Activated CD4-positive, alpha-beta T cell treated with anti-CD3 and anti-CD28 coated beads, Interleukin-2, amount 50 U/mL, for 16 hours (primary cell): ENCODE measurements around the gene MOBP.
"Not testable (repeated sequence)": the region's sequence is repeated elsewhere in the genome, so short reads cannot be mapped to it uniquely, and the experiment has no call there.

ENCODE experiments used
- DNase-seq: peaks from one replicate; pipeline ENCODE4 v3.0.0-alpha.2; 2020

The MOBP gene

DNA sequence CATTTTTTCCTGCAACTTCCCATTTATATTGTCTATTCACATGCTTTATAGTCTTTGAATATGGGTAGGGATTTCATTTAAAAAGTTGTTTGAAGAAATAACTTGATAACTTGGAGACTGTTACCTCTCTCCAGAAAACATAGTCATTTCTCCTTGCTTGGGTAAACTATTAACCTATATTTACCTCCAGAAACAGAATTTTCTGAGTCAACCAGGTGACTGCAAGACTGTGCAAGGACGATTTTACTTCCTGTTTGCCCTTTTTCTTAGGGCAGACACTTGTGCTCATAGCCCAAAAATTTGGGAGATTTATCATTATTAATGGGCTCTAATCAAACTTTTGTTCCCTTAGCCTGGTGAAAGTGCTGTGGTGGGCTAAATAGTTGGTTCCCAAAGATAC lies 14.3 kb upstream of the MOBP start:
- DNase-seq, result no peak

DNA sequence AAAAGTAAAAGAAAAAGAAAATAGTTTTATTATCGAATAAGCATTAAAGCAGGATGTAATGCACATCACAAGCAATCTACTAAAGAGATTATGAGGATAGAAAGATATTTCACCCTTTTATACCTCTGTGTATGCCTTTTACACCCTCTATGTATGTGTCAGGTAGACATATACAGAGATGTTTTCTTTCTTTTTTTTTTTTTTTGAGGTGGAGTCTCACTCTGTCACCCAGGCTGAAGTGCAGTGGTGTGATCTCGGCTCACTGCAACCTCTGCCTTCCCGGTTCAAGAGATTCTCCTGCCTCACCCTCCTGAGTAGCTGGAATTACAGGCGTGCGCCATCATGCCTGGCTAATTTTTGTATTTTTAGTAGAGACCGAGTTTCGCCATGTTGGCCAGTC lies 13.6 kb upstream of the MOBP start:
- DNase-seq, result not testable (repeated sequence)

DNA sequence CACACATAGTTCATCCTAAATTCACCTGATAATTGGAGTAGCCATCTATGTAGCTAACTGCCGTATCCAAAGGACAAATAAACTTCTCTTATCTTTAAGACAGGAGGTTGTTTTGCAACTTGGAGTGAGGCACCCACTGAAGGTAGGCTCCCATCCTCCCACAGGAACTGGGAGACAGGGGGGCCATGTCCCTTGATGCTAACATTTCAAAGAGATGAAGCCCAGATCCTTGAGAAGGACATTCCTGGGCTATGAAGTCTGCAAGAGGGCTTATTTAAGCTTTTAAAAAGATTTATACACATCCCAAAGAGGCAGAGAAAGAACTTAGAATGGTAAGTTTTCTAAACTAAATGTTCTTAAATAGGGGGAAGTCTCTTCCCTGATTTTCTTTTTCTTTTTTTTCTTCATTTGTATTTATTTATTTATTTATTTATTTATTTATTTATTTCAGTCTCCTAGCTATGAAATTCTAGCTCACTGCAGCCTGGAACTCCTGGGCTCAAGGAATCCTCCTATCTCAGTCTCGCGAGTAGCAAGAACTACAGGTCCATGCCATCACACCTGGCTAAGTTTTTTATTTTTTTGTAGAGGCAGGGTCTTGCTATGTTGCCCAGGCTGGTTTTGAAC lies 12.8 kb upstream of the MOBP start:
- DNase-seq, result no peak

DNA sequence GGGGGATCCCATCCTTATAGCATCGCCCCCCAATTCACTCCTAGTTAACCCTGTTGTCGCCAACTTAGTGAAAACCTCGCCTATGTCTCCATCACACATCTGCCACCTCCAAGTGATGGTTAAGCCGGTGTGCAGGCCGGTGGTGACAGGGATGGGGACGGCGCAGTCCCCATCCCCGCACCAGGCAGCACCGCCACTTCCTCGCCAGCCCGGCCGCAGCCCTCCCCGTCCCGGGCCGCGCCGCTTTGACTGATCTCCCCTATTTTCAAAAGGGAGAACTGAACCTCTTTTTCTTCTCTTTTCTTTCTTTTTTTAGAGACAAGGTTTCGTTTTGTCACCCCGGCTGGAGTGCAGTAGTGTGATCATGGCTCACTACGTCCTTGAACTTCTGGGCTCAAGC lies 11.3 kb upstream of the MOBP start:
- no peak for DNase-seq

DNA sequence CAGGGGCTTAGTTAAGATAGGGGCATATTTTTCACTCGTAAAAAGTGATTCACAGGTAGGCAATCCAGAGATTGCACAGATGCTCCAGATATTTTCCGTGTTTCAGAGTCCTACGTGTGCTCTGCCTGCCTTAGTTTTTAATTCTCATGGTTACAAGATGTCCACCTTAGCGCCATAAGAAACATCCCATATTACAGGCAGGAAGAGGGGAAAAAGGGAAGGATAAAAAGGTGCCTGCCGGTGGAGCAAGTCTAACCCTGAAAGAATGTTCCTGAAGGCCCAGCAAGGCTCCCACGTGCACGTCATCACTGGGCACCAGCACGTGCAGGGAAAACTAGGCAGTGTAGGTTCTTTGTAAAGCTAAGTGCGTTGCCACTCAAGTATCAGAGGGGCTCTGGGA lies 10.1 kb upstream of the MOBP start:
- DNase-seq, result no peak

DNA sequence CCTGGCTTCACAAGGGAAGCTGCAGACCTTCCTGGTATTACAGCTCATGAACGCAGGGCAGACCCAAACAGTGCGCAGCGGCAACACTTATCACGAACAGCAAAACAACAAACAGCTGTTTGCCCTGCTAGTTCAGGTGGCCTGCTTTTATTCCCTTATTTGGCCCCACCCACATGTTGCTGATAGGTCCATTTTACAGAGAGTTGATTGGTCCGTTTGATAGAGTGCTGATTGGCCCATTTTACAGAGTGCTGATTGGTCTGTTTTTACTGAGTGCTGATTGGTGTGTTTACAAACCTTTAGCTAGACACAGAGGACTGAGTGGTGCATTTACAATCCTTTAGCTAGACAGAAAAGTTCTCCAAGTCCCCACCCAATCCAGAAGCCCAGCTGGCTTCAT lies 8.9 kb upstream of the MOBP start:
- not testable (repeated sequence) for DNase-seq

DNA sequence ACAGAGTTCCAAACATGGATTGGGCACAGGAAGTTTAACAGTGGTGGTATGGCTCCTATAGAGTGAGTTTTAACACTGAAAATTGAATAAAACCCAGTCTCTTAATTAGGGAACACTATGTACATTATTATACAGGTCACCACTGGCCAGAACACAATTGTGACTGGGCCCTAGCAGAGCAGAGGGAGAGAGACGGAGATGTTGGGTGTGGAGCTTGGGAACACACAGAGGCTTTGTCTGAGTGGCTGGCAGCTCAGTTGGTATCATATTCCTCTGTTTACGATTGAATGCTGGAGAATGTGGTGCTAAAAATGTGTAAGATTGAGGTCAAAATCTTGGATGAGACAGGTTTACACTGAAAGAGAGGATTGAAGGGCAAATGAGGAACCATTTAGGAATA lies 6.8 kb upstream of the MOBP start:
- no peak for DNase-seq

DNA sequence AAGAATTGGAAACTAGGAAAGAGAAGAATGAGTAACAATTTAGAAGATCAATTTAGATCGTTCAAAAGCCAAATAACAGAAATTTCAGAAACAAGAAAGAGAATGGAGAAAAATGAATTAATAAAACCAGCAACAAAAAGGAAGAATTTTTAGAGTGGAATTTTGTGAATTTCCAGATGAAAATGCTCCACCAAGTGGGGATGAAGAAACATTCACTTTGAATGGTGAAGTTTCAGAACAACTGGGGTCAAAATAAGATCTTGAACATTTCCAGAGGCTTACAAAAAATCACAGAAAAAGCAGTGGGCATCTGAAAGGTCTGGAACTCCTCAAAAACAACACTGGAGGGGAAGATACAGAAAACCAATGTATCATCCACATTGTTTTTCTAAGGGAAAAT lies 4.2 kb upstream of the MOBP start:
- DNase-seq, result no peak

DNA sequence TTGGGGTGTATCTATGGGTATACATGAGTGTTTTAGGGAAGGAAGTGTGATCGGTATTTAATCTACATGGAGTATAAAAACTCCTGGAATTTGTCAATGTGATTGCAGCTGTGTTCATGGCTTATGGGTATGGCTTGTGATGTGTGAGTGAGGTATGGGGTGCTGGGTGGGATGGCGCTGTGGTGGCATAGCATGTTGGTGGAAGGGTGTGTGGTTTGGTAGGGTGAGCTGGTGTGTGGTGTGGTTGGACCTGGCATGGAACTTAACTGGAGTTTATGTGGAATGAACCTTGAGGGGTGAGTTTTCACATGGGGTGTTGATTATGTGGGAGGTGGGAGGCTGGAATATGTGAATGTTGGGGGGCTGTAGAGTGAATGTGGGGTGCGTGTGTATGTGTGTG lies 492 bp upstream of the MOBP start:
- DNase-seq, result no peak

DNA sequence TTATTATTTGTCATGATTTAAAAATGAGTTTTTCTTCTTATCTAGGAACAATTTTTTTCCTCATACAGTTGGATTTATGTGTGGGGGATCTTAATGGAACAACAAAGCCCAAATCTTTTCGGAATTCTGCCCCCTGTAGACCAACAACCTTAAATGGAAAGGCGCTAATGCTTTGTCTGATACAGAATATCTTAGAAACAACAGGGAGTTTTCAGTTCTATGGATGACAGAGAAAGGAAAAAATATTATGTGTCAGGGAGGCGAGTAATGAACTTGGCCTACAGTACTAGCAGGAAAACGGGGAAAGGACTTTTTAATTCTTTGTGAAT lies 592 bp downstream of the MOBP start:
- no peak for DNase-seq

DNA sequence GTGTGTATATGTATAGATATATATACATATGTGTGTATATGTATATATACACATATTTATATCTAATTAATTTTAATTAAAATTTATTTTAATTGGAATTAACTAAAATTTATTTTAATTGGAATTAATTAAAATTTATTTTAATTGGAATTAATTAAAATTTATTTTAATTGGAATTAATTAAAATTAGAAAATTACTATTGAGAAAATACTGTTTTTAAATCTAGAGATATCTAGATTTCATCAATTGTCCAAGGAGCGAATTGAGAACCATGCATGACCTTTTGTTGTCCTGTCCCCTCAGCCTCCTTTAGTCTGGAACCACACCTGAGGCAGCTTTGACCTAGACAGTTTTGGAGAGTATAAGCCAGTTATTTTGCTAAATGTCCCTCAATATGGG lies 1.8 kb downstream of the MOBP start:
- DNase-seq, result no peak

DNA sequence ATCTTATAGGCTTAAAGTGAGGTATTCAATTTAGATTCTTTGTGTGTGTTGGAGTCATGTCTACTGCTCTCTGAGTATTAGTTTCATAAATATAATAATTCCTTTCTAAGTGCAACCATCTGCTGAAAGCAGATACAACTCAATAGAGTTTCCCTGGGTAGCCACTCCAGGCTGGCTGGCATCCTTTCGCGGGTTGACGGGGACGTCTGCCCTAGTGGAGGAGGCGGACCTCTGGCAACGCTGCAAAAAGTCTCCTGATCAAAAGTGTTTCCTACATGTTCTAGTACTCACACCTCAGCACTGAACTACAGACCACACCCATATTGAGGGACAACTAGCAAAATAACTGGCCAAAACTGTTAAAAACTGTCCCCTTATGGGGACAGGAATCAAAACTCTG lies 2.5 kb downstream of the MOBP start:
- no peak for DNase-seq

DNA sequence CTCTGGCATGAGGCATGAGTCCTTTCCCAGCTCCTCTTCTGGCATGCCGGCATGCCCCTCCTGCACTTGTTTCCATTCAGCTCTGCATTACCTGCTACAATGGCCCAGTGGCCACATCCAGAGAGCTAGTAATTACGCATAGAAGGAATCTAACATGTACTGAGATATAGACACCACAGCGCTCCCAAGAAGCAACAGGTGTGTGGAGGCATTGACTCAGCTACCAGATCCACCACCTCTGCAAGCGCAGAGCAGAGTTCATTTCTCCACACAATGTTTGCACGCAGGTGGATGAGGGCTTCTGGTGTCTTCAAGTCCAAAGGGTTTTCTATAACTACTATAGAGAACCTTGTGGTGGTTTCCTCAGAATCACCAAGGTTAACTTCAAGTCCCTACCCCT lies 4.2 kb downstream of the MOBP start:
- no peak for DNase-seq

DNA sequence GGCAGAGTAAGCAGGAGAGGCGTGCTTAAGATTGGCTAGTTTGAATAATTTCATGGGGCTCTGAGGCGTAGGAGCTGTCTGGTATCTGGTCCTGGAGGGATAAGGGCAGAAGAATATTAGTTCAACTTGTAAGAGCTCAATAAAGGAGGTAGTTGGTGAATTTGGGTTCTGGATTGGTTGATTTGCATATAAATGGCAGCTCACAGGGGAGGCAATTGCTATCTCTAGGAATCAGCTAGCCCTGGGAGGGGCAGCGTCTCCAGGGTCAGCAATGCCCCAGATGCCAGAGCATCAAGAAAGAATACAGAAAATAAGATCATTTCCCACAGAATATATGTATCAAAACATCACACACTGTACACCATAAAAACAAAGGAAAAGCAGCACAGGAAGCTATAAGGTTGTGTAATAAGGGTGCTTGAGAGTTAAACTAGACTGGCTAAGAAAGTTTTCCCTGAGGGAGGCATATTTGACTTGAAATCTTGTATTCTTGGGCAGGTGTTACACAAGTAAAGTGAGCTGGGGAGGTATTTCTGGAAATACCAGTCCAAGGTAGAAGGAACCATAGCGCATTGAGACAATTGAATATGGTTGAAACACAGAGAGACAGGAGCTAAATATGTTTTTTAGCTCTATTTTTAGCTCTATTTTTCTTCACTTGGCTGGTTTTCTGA lies 6.1 kb downstream of the MOBP start:
- no peak for DNase-seq

DNA sequence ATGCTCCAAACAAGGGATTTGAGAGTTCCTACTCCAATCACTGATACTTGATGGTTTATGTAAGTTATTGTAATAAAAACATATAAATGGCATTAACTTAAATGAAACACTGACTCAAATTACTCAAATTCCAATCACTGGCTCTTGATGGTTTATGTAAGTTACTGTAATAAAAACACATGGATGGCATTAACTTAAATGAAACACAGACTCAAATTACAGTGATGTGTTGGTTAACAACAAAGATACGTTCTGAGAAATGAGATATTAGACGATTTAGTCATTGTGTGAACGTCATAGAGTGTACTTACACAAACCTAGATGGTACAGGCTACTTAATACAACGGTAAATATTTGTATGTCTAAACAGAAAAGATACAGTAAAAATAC lies 6.6 kb downstream of the MOBP start:
- no peak for DNase-seq

DNA sequence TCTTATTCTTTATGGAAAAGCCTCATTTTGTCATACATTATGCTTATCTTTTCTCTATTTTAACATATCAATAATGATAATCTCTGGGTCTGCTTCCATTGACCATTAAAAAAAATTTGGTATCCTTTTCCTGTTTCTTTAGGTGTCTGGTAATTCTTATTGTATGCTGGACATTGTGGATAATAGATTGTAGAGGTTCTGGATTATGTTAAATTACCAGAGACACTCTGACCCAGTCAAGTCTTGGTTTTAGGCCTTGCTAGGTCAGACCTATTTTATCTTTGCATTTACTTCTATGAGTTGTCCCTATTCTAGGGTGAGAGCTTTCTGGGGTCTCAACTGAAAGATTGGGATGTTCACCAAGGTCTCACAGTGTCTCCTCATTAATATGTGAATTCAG lies 9.3 kb downstream of the MOBP start:
- DNase-seq, result no peak

DNA sequence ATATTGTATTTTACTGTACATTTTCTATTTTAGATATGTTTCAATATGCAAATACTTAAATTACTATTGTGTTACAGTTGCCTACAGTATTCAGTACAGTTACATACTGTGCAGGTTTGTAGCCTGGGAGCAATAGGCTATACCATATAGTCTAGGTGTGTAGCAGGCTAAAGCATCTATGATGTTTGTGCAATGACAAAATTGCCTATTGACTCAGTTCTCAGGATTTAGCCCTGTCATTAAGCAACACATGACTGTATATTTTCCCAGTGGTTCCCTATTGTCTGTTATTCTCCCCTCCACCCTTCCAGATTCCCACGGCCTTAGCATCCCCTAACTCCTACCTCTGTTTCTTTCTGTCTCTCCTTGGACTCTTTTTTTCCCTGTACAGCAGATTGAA lies 10.7 kb downstream of the MOBP start:
- DNase-seq, result no peak

DNA sequence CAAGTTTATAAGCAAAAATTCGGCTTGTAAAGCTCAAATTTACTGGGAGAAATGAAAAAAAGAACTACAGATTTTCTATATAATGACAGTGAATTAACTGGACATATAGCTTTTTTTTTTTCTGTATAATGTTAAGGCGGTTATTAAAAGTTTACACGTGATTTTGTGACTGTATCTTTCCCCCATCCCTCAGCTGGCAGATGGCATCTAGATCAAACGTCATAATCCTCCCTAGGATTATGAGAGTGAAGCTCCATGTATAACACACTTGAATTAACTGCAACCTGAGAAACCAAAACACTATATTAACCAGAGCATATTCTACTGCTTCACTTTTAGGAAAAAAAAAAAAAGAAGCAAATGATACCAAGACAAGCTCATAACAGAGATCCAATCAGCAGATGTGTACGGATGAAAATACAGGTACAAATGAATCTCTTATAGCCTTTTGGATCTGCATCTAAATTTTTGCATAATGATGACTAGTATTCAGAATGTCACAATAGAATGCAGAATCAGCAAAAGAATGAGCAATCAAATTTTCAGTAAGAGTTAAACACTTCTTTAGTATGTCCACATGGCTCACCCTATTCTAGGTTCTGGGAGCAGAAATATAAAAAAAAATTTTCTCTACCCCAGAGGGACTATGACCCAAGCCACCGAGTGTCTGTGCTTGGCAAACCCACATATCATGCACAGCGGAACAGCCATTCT lies 12.4 kb downstream of the MOBP start:
- DNase-seq, result no peak

DNA sequence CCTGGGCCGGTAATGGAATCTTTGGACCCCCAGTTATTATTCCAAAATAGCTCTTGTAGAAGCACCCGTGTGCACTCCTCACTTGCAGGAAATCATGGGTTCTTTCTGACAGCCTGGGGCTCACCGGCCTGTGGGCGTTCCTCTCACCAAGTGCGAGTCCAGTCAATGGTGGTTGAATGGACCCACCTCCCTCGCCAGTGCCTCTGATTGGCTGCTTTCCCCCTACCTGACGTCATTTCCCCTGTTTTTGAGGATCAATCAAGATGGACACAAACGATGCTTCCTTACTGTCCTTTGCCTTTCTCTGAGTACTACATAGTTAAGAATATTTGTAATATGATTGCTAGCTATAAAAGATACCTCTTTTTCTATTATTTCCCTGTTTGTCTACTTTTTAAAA lies 18.1 kb downstream of the MOBP start:
- no peak for DNase-seq

DNA sequence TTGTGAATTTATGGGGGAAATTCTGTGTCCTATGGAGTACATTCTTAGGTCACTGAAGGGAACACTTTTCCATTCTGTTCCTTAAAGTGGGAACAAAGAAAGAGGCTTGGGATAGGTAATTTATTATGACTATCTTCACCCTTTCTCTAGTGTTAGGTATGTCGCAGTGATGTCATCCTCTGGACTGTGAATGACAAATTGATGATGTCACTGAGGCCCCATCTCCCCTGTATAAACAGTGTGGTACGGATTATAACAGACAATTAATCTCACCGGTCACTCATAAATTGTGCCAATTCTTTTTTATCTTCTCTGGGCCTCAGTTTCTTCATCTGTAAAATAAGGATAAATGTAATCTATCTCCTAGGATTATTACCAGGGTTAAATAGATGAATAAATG lies 23.5 kb downstream of the MOBP start:
- DNase-seq, result no peak

DNA sequence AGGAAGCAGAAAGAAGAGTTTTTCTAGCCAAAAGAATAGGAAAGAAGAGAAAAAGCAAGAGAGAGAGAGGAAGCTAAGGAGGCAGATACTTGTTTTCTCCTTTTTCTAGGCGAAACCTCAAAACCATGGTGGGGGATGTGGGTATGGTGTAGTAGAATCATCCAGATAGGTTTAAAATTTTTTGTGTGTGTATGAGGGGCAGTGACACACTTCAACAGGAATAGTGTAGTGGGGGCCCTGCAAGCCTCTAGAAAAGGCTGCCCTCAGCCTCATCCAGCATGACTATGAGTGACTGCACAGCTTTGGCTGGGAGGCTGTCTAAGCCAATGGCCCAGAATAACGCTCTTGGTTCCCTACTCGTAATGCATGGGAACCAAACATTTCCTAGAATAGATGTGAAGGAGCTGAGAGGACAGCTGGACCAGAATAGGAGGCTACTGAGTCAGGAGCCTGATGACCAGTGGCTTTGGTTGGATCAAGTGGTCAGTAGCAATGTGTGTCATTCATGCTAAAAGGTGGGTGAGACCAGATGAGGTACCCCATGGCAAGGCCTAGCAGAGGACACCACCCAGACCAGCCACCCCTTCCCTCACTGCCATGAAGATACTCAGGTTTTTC lies 24.4 kb downstream of the MOBP start:
- DNase-seq, result no peak

DNA sequence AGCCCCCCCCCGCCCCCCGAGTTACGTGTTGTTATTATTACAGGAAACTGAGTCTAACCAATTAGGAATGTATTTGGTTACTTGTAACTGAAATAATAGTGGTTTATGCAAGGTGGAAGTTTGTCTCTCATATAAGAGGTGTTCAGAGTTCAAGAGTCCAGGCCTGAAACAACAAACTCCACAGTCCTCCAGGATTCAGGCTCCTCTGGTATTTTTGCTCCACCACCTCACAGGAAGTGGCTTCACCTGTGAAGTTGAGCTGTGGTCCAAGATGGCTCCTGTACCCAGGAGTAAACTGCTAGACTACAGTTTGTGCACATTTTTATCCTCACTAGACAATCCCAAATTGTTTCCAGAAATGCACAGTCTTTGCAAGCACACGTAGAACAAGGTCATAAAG lies 27.3 kb downstream of the MOBP start:
- no peak for DNase-seq

DNA sequence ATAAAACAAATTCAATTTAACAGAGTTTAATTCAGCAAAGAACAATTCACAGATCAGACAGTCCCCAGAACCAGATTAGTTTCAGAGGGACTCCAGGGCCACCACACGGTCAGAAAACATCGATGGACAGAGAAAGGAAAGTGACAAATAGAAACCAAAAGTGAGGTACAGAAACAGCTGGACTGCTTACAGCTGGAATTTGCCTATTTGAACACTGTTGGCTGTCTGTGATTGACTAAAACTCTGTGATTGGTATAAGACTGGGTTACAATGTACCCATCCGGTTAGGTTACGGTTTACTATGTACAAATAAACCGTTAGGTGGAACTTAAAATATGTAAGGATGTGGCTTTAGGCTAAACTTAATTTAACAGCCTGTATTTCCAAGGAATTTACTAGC lies 30.3 kb downstream of the MOBP start:
- DNase-seq, result no peak

DNA sequence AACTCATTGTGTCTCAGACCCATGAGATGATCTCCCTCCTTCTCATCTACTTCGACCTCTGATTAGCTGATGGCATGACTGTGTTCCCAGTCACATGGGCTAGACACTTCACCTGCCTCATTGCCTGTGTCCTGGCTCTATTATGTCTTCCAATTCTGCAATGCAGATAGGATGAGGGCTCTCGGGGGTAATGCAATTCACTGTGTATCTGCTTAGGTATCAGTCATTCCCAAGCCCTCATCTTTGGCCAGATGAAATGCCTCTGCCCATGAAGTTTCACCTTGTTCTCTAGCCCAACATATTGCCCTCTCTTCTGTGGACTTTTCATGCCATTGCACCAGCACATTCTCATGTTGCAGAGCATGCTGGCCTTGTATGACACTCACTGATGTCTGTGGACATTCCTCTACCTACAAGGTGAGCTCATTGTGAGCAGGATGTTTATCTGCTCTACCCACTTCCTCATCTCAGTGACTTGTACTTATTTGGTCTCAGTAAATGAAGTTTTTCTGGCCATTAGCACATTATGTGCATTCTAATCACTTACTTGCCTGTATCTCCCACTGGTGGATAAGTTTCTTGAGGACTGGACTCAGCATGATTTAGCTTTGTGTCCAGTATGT lies 32.3 kb downstream of the MOBP start:
- DNase-seq, result no peak
